Epithelial cell of proximal tubule (primary cell): Measurements from ENCODE around the gene TMEM145. TPM values are rescaled to one million over a fixed set of nuclear protein-coding genes. Genes with fewer than 3 reads are reported as not detected.

Experiments used
- DNase-seq: peaks from one replicate; pipeline ENCODE4 v3.0.0-alpha.2; 2011; ENCODE audit warnings: low read depth
- H3K4me3 ChIP-seq: 2 replicates; pipeline ENCODE4 v1.5.1; 2011; ENCODE audit warnings: low read depth, mild to moderate bottlenecking, low read length
- CTCF ChIP-seq: conservative IDR thresholded peaks from 2 replicates; pipeline ENCODE4 v1.5.1; 2012; ENCODE audit warnings: low read depth, mild to moderate bottlenecking, low read length
- total RNA-seq: library from RNA; depleted of rRNA; stranded (reverse); fragments of >200 nt; gene quantifications from 2 replicates; pipeline ENCODE4 v1.2.3, GENCODE V29; 2015

The TMEM145 gene
- total RNA-seq, 1 donor from 2014 or later, result 0.63 TPM

- TF ChIP-seq CTCF, result no peak
- DNase-seq, result no peak
- H3K4me3 ChIP-seq, result peak overlapping the region; percentile 76
Measured at GRCh38 chr19:42285988-42286348, 27.1 kb upstream of the TMEM145 start.

- no peak for TF ChIP-seq CTCF
- no peak for DNase-seq
- peak overlapping the region; percentile 76 for H3K4me3 ChIP-seq
Measured at GRCh38 chr19:42286349-42287016, 26.6 kb upstream of the TMEM145 start.

GRCh38 chr19:42287017-42287826, 25.9 kb upstream of the TMEM145 start:
- TF ChIP-seq CTCF, result no peak

GRCh38 chr19:42287827-42288107, 25.3 kb upstream of the TMEM145 start:
- TF ChIP-seq CTCF, result no peak
- no peak overlapping the region for H3K4me3 ChIP-seq
- no peak for DNase-seq

More at GRCh38 chr19:42287017-42287826, 25.9 kb upstream of the TMEM145 start:
- no peak overlapping the region for H3K4me3 ChIP-seq
- no peak for DNase-seq

GRCh38 chr19:42288387-42288786, 24.7 kb upstream of the TMEM145 start:
- no peak overlapping the region for H3K4me3 ChIP-seq
- TF ChIP-seq CTCF, result no peak
- DNase-seq, result no peak

GRCh38 chr19:42288881-42289555, 24.1 kb upstream of the TMEM145 start:
- H3K4me3 ChIP-seq, result no peak overlapping the region
- DNase-seq, result no peak
- TF ChIP-seq CTCF, result no peak
